LoVo (cell line): ENCODE data around the gene NCKAP5.

ENCODE experiments used
- DNase-seq: peaks from one replicate; pipeline ENCODE4 v3.0.0-alpha.2; 2016; ENCODE audit warnings: low spot score

The NCKAP5 gene

DNA sequence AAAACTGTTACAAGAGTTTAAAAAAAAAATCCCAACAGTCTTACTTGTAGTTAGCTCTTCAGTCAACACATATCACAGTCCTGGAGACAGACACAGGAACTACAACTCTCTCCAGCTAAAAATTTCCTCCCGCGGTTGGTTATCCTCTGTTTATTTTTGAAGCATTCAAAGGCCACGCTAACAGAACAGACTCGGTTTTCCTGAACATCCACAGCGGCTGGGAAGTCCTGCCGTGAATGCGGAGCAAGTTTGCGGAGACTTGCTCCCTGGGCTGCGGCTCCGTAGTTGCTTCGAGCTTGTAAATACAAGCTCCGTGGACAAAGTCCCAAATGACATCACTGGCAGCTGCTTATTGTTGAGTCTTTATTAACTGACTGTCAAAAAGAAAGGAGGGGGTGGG, at the start of gene NCKAP5:
NCKAP5 (minus strand) TSS at position 292 of the 400 bp plus-strand sequence. CDS start 50,937 bp downstream, outside the sequence.
- DNase-seq = no peak

DNA sequence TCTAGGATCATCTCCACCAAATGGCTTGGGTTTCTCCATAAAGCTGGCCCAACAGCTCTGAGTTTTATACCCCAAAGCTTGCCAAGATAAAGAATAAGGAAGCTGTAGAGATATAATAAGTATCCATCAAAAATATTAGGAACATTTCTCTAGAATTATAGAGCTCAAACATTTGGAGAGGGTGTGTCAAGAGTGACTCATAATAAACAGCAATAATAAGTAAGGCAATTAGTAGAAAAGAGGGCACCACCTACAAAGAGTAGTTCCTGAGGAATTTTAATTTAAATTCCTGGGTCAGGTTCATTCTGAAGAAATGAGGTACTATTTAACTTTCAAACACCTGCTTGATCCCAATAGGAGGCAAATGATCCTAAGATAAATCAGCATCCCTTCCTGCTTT, 41.4 kb upstream of the NCKAP5 start:
- DNase-seq = no peak

DNA sequence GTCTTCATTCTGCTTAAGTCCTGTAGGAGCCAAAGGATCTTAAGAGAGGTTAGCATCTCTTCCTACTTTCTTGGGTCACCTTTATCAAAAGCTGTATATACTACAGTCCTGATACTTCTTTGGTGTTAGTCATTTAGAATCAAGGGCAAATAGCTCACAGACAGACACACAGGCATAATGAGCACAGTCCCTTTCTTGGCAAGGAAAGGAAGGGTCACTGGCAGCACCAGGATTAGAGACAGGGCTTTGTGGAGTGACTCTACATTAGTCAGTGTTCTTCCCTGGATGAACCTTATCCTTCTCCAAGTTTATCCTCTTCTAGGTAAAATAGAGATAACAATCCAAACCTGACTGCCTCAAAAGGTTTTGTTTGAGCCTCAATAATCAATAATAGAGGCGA, 40.0 kb upstream of the NCKAP5 start:
- no peak for DNase-seq

DNA sequence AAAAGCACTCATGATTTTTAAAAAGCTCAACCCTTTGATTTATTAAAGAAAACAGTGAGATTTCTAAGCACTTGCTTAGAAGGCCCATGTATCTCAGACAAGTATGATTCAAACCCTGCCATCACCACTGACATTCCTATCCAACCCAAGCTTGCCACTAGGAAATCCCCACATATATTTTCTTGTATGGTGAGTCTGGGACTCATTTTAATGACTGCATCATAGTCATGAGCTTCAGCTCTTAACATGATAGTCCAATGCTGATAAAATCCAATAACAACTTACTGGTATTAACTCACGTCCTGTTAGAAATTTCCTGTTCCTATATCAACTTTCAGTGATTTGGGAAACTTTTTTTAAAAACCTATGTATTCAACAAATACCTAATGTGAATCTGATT, 39.4 kb upstream of the NCKAP5 start:
- DNase-seq = no peak

DNA sequence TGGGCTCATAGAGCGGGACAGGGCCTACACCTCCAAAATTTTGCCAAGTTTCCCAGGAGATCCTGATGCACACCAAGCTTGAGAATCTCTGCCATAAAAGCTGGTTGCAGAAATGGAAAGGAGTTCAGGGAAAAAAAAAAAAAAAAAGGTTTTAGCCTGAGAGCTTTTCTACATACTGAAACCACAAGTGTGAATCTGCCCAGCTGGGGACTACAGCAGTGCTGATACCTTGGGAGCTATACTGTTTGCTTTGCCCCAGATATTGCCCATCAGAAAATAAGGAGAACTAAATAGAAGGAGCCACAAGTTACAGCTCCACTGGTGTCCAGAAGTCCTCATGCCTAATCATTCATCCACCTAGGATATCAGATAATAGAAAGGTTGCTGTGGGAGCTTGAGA, 38.4 kb upstream of the NCKAP5 start:
- DNase-seq = no peak

DNA sequence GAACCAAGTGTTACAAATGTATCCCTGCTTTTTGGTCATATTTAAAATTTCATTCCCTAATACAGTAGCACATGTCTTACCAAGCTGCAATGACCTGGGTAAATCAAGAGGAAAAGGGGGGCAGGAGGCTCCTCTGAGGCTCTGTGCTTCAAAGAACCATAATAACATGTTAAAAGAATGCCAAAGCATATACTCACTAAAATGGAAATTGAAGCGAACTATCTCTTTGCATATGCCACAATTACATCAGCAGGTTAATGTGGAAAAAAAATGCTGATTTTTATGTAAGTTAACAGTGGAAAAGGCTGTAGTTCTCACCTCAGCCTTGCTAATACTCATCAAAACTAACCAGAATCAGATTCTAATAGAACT, 37.5 kb upstream of the NCKAP5 start:
- no peak for DNase-seq

DNA sequence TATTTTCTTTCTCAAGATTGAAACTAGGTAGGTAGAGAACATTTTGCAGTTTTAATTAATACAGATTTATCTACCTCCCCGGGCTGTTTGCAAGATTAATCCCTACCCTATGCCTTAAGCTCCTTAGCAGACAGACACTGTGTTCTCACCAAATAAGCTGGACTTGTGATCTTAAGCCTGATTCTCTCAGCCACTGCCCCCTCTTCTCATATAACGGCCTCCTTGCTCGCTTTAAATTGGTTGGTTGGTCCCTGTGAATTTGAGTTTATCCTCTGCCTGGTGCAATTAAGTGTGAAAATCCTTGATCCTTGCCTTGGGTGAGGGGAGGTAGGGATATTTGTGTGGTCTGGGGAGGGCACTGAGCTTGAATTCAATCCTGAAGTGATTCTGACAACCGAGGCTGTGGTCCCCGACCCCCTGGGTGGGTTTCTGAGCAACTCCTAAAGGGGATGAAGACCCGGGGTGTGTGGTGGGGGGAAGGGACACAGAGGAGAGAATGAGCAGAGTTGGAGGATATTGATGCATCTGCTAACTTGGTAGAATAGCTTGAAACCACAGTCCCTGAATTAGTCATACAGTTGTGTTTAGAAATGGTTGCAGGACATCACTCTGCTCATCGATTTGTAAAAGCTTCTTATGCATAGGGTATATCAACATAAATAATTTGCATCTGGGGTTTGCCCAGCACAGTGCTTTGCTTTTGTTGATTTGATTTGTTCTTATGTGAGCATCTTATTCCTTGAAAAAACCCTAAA, 36.9 kb upstream of the NCKAP5 start:
- DNase-seq = no peak

DNA sequence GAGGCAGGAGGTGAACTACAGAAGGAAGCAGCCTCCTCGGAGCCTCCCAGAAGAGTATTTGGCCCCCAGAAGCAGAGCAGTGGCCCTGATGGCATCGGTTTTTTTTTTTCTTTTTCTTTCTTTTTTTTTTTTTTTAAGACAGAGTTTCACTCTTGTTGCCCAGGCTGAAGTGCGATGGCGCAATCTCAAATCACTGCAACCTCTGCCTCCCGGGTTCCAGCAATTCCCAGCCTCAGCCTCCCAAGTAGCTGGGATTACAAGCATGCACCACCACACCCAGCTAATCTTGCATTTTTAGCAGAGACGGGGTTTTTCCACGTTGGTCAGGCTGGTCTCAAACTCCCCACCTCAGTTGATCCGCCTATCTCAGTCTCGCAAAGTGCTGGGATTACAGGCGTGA, 34.8 kb upstream of the NCKAP5 start:
- no peak for DNase-seq

DNA sequence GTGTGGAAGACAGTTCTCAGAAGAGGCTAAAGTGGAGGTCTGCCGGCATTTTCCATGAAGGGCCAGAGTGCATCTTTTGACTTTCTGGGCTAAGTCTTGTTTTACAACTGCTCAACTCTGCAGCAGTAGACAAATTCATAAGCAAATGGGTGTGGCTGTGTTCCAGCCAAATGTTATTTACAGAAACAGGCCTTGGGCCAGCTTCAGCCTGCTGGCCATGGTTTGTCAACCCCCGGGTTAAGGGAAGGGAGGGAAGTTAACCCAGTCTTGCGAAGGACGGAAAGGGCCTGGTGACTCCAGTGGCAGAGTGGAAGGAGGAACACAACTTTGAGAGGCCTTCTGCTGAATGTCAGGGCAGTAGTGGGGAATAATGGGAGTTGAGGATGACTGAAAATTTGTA, 34.3 kb upstream of the NCKAP5 start:
- no peak for DNase-seq

DNA sequence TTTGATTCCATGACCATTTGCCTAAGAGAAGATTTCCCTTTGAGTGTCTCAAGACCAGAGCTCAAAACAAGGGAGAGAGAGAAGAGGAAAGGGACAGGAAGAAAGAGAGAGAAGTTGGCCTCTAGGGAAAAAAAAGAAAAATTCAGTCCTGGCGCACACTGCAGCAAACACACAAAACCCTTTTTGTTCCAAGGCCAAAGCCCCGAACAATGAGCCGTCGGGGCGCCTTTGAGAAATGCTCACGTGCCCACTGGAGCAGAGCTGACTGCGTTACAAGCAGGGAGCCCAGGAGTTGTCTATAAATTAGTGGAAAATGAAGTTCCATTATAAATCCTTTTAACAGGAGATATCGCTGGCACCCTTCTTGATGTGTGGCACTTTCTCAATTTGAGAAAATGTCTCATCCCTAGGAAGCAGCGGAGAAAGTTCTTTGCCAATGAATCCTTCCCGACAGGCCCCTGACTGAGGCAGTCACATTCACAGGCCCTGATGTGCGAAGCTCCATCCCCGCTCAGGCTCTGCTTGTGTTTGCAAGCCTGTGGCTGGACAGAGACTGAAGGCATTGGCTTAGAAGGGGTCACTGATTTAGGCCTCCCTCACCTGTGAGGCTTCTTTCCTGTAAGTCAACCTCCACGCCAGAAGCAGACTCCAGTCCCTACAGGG, 32.1 kb upstream of the NCKAP5 start:
- no peak for DNase-seq

DNA sequence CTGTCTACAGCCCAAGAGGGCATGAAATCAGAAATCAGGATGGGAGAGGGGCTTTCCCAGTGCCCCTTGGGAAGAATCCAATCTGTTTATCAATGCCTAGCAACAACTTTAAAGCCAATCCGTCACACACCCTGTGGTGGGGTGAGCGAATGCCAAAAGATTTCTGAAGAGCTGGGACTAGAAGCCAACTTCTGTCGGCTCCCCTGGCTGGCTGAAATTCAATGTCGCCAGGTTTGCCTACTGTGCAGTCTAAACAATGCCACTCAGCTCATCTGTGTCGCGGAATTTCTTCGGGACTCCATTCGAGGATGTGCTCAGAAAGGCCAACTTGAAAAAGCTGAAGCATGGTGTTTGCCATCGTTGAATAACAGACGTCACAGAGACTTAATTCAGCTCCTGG, 31.5 kb upstream of the NCKAP5 start:
- no peak for DNase-seq

DNA sequence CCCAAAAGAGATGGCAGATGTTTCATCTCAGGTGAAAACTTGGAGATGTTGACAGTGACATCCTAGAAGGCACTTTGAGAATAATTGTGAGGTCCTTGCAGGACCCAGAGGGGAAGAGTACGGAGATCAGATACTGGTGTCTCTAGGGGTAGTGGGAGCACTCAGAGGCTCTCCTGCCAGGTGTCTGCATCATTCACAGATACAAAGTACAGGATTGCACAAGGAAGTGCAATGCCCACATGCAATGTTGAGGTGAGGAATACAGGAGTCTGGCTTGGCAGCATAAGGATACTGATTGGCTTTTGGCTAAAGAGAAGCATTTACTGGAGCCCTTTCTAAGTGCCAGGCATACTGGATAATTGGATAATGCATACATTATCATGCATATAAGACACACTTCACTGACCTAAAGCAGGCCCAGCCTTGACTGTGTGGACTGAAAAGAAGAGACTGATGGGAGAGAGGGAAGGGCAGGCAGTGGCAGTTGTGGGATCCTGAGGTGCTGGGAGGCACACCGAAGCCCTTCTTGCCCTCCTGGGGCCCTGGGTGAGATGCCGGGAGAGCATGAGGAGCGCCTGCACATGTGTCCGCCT, 31.0 kb upstream of the NCKAP5 start:
- no peak for DNase-seq

DNA sequence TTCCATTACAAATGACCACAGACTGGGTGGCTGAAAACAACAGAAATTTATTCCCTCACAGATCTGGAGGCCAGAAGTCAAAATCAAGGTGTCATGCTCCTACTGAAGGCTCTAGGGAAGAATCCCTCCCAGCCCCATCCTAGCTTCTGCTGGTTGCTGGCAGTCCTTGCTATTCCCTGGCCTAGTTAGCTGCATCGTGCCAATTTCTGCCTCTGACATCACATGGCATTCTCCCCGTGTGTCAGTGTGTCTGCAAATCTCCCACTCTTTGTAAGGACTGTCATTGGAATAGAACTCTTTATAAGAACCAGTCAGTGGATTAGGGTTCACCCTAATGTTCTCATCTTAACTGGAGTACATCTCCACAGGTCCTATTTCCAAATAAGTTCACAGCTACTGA, 30.5 kb upstream of the NCKAP5 start:
- DNase-seq = no peak

DNA sequence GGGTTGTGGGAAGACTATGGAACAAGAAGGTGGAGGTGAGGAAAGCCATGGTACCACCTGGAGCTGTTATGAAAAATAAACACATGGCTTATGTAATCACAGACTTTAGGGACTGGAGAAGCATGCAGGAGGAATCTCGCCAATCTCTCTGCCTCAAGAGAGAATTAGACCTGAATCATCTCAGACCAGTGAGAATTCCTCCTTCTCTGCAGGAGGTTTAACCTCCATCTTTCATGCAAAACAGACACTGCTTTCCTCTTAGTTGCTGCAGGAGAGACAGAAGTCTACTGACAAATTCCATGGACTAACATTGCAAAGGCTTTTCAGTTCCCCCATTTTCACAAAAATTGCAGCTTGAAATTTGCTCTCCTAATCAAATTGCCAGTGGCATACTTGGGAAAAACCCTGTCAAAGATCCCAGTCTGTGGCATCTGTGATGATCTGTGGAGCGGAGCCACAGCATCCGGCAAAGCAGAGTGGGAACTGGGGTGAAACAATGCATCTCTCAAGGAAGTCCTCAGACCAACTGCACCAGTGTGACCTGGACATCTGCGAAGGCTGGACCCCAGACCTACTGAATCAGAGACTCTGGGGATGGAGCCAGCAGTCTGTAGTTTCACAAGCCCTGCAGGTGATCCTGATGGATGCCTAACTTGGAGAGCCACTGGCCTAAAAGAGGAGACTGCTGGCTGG, 28.6 kb upstream of the NCKAP5 start:
- no peak for DNase-seq

DNA sequence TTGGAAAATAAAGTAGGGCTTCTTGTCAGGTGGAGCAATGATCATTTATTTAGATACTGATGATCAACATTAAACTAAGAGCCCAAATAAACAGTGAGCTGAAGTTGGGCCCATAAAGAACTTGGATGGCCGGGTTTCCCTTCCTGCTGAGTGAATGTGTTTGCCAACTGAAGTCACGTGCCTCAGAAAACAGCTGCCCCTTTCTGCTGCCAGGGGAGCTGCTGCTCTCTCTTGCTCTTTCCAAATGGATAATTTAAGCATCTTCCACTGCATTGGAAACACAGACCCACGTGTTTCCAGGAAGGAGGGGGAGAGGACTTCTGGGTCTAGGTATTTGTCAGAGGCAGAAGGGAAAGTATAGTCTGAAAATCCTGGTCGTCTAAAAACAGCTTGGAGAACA, 22.9 kb upstream of the NCKAP5 start:
- DNase-seq = no peak

DNA sequence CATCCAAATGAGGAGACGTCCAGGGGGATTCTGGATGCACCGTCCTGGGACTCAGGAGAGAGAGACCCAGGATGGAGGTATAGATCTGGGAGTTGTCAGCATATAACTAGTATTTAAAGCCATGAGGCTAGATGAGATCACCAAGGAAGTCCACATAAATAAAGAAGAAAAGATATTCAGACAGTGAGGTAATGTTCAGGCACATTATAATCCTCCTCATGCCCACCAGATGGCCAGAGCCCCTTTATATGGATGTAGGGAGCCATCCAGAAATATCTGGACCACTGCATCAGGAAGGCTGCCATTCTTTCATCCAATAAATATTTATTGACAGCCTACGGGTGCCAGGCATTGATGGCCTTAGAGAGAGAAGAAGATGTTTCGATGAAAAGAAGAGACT, 21.2 kb upstream of the NCKAP5 start:
- DNase-seq = no peak

DNA sequence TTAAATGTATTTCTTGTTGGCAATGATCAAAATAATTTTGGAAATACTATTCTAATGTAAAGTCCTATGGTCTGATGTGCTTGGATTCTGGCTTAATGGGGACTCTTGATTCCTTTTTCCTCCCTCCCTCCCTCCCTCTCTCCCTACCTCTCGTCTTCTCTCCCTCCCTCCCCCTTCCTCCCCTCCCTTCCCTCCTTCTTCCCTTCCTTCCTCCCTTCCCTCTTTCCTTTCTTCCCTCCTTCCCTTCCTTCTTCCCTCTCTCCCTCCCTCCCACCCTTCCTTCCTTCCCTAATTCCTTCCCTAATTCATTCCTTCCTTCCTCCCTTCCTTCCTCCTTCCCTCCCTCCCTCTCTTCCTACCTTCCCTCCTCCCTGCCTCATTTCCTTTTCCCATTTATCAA, 19.9 kb upstream of the NCKAP5 start:
- DNase-seq = no peak

DNA sequence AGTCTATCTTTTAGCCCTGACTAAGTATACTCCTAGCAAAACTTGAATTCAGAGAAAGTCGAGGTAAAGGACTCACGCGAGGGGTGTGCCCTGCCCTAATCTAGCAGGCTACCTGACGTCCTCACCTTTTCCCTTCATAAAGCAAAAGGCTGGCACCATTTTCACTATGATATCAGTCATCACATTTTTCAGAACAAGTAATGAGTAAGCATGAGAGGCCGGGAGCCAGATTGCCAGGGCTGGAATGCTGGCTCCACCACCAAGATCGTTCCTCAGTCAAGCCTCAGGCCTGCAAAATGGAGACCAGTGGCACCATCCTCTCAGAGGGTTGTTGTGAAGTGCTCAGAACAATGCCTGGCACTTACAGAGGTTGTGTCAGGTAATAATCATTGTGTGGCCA, 18.7 kb upstream of the NCKAP5 start:
- DNase-seq = no peak

DNA sequence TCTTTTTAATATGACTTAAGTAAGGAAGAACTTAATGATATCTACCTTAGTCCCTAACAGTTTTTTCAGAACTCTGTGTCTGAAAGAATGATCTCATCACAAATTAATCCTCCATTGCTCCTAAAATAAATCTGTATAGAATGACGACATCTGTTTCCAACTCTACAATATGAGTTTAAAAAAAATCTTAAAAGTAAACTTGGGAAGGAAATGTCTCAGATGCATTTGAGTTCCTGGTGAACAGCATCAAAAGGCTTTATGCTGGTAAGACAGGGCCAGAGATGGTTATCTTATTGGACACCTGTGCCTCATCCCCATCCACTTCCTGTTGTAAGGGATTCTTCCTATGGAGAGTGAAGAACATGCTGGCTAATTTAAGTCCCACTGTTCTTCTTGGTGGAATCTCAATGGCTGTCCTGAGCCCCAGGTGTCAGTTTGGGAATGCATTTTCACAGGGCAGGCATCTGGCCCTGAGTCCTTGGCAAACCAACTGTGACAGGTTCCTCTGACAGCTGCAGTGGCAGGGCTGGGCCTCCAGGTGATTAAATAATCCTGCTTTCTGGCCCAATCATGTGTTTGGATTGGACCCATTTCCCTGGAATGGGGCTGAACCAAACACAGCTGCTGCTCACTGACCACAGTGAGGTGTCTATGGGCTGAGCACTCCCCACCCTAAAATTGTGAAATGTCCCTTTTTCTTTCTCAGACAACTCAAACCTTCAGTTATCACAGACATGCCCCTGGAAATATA, 12.9 kb upstream of the NCKAP5 start:
- no peak for DNase-seq

DNA sequence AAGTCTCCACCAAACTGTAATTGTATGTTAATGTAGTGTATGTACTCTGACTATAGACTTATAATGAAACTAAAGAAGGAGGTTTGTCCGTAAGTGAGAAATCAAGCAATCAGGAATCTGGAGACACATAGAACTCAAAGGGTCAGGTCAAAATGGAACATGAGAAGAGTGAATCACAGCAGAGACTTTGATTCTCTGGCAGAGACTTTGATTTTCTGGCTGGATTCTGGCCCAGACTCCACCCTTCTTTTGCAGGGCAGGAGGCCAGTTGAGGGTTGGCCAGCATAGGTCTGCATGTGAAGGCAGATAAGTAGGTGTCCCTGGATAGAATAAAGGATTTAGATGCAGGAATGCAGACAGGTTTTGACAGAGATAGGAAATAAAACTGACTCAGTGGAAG, 11.0 kb upstream of the NCKAP5 start:
- DNase-seq = no peak

DNA sequence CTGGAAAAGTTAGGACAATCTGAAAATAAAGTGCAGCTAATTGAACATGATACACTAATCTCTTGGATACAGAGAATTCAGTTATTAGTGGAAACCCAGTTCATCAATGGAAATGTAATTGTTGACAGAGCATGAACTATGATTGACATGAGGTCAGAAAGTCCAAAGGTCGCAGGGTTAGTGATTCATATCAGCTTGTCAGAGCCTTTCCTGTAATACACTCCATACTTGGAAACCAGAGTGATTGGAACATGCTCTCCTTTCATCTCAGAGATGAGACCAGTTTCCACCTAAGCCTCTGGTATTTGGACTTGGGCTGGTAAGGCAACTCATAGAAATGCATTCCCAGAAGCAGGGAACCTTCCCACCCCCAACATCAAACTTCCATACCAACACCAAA, 8.5 kb upstream of the NCKAP5 start:
- DNase-seq = peak; percentile 9

DNA sequence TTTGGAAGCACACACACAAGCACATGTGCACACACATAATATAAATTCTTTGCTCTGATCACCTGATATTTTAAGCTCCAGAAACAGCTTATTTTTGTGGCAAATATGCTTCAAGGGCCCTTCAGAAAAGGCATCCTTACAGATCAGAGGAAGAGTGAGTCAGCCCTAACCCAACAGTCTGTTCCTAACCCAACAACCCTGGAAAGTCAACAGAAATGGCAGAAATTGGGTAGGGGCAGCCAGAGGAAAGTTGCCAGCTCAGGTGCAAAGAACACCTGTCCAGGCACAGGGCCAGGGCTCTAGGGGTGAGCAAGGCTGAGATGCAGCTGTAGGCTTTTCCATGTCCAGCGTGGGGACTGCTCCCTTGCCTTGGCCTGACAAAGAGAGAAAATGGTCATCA, 6.4 kb upstream of the NCKAP5 start:
- DNase-seq = no peak
